ENCODE data around the gene GAGE12G.
"Not testable (repeated sequence)": the region's sequence is repeated elsewhere in the genome, so short reads cannot be mapped to it uniquely, and the experiment has no call there.

DNA sequence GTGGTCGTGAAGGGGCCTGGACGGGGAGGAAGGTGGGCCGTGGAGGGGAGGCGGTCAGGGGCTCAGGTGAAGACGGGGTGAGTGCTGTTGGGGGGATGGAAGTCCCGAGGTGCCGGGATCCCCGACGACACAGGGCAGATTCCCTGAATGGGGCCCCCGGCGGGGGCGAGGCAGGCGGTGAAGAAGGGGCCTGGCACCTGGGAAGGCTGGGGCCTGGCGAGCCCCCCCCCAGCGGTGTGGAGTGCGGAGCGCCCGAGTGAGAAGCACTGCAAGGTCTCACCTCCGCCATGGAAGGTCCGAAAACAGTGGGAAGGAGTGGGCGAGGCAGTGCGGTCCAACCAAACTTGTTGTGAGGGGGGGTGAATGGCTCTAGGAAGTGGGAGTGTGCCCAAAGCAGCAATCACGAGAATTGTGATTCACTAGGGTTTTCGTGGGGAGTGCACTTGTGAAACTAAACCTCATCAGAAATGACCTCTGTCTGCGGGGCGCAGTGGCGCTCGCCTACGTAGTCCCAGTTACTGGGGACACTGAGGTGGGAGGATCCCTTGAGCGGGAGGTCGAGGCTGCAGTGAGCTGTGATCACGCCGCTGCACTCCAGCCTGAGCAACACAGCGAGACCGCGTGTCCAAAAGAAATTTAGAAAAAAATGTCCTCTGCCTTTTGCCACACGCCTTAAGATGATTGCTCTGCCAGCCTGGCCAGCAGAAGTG is 19.7 kb downstream of the GAGE12G start:
- not testable (repeated sequence) for TF ChIP-seq CTCF, POLR2AphosphoS5, POLR2A, EP300 (IDR thresholded peaks at IDR 0.05)
